ENCODE measurements around the gene ZNF438. TPM values are rescaled to one million over a fixed set of nuclear protein-coding genes. Genes with fewer than 3 reads are reported as not detected.

Gene ZNF438
- total and polyA plus RNA-seq, 2 of the 8 experiments (the other 6 are each of a cell fraction or from before 2014, with no cell fraction given), result 0.95 to 1.7 TPM

DNA sequence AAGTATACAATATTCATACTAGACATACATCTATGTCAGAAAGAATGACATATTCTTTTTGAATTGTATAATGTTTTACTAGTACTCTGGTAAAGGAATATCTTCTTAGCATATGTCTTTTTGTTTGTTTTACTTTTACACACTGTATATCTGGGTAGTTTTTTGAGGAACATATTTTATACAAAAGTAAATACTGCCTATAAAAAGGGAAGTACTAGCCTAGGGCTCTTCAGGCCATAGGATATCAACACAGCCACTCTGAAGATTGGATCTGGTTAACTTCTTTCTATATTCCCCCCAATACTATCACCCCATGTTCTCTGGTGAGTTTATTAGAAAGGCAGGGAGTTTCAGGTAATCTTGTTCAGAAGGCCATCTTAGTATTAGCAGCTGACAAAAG is 134.6 kb downstream of the ZNF438 start (continued):
- TF ChIP-seq CTBP2 (IDR thresholded peaks at IDR 0.05; ENCODE audit: borderline replicate concordance, insufficient read depth, insufficient read length, low read length) (no peak), EP300 (IDR thresholded peaks at IDR 0.05; ENCODE audit: borderline replicate concordance in 1 of 2, low read depth in 2 of 2, low read length in 2 of 2) (no peak), TAF1 (IDR thresholded peaks at IDR 0.05; ENCODE audit: low read depth, low read length) (no peak)
